Upper lobe of right lung (tissue), 1 donor: ENCODE results near the gene DMRT1. TPM values are rescaled to one million over a fixed set of nuclear protein-coding genes. Genes with fewer than 3 reads are reported as not detected.

Source experiments
- ATAC-seq: fragments of 200-7000 bp; cut with Tn5 transposase; one replicate; pipeline ENCODE4 v1.9.1; 2020; ENCODE audit warnings: mild to moderate bottlenecking, moderate library complexity
- DNase-seq: peaks from one replicate; pipeline ENCODE4 v3.0.0-alpha.2; 2020
- H3K27ac ChIP-seq: fragments of 200-600 bp; one replicate; pipeline ENCODE4 v1.8.0; 2022
- H3K27me3 ChIP-seq: fragments of 200-600 bp; one replicate; pipeline ENCODE4 v1.8.0; 2022; ENCODE audit warnings: mild to moderate bottlenecking
- H3K36me3 ChIP-seq: fragments of 200-600 bp; one replicate; pipeline ENCODE4 v1.8.0; 2022
- H3K4me1 ChIP-seq: fragments of 200-600 bp; one replicate; pipeline ENCODE4 v1.8.0; 2022
- H3K4me3 ChIP-seq: fragments of 200-600 bp; one replicate; pipeline ENCODE4 v1.8.0; 2022; ENCODE audit warnings: mild to moderate bottlenecking
- H3K9me3 ChIP-seq: fragments of 200-600 bp; one replicate; pipeline ENCODE4 v1.8.0; 2022
- intact Hi-C: fragments of 100-400 bp; cut with DNase I; formaldehyde crosslinking; loops from one replicate; pipeline ENCODE4 v1.11.0; 2022
- total RNA-seq: library from RNA; stranded (reverse); fragmentation: NEBNext Ultra II Directional; extraction: Animal tissue kit (Norgen Biotek cat#: 25700); gene quantifications from one replicate; pipeline ENCODE4 v1.2.1, GENCODE V29; 2021
- TF ChIP-seq, protein P1 (sequence below): fragments of 200-600 bp; IDR thresholded peaks from one replicate; pipeline ENCODE4 v1.8.0; 2022; ENCODE audit warnings: antibody characterized with exemption
- donor health status: DM: no; HTN: yes; CAD: no; lungs with severe emphysema.

The DMRT1 gene
- total RNA-seq, 1 donor from 2014 or later: not detected

DNA sequence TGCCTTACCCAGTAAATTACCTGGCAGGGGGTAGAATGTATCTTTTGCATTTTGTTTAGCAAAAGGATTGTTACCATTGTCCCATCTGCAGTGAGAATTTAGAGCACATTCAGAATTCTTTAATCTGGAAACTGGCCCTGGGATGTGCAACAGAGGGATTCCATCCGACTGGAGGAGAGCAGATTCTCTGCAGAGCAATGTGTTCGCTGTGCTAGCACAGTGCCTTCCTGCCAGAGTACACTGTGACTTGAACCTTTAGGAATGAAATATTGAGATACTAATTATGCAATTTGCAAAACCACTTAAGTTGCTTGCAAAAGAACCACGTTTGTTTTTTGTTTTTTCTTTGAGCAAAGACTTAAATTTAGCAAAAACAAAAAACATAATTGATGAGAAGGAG is 22.5 kb upstream of the DMRT1 start:
- Histone ChIP-seq H3K27me3 (no peaks in the 10 kb centered on the region), H3K9me3 (no peaks in the 10 kb centered on the region), H3K4me3 (no peak overlapping the region), H3K4me1 (peaks cover 7% of the 10 kb centered on the region), H3K36me3 (no peaks in the 10 kb centered on the region), H3K27ac (no peak overlapping the region)
- TF ChIP-seq, protein P1, sequence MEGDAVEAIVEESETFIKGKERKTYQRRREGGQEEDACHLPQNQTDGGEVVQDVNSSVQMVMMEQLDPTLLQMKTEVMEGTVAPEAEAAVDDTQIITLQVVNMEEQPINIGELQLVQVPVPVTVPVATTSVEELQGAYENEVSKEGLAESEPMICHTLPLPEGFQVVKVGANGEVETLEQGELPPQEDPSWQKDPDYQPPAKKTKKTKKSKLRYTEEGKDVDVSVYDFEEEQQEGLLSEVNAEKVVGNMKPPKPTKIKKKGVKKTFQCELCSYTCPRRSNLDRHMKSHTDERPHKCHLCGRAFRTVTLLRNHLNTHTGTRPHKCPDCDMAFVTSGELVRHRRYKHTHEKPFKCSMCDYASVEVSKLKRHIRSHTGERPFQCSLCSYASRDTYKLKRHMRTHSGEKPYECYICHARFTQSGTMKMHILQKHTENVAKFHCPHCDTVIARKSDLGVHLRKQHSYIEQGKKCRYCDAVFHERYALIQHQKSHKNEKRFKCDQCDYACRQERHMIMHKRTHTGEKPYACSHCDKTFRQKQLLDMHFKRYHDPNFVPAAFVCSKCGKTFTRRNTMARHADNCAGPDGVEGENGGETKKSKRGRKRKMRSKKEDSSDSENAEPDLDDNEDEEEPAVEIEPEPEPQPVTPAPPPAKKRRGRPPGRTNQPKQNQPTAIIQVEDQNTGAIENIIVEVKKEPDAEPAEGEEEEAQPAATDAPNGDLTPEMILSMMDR: no peak
- intact Hi-C loops: no loop called here
- DNase-seq (no peak), ATAC-seq (no peak)

DNA sequence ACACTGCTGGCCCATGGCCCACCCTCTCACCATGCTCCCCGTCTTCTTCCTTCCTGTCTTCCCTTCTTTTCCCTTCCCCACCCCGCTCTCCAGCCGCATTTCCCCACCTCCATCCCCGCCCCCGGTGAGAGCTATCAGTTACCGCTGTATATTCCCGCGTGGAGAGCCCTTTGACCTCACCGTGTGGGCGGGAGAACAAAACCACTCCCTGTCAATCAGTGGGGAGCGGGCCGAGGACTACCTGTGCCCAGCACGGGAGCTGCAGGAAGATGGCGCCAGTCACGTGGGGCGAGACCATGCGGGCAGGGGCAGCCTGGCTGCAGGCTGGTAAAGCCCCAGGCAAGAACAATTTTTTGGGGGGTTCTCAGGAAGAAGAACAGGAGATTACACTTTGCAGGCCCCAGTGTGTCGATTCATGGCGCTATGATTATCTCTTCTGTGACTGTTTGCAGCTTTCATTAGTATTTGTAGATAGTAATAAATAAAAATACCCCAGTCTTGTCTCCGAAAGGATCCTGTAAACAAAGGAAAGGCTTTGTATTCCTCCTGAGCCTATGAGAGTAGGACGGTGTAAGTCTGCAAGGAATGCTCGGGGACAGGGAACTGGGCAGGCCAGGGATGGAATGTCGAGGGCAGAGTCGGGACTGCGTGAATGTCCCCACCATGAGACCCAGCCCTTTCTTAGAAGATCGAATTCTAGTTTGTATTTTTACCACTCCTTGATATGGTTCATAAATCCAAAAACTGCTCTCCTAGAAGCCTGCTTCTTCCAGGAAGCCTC is 14.8 kb upstream of the DMRT1 start:
- intact Hi-C loops: no loop called here
- ATAC-seq: no peak
- Histone ChIP-seq H3K27ac (no peak overlapping the region), H3K27me3 (no peaks in the 10 kb centered on the region), H3K4me3 (no peak overlapping the region), H3K4me1 (no peaks in the 10 kb centered on the region), H3K9me3 (no peaks in the 10 kb centered on the region), H3K36me3 (no peaks in the 10 kb centered on the region)
- DNase-seq: no peak
- TF ChIP-seq, protein P1: no peak

DNA sequence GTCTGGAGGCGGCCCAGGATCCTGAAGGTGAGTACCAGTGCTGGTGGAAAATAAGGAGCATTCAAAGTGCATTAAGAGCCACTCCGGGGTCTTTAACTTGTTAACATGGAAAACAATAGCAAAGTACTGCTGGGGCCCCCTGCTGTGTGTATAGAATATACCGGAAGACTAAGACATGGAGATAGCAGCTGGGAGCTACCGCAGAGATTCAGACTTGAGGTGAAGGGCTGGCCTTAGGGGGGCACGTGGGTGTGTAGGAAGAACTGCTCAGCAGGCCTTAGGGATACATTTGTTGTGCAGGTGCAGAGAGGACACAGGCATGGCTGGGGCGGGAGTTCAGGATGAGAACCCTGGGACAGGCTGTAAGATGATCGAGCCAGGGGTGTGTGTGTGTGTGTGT is 1.2 kb upstream of the DMRT1 start:
- TF ChIP-seq, protein P1: no peak
- intact Hi-C loops: no loop called here
- peaks cover 48% of the 10 kb centered on the region for H3K27me3 ChIP-seq

DNA sequence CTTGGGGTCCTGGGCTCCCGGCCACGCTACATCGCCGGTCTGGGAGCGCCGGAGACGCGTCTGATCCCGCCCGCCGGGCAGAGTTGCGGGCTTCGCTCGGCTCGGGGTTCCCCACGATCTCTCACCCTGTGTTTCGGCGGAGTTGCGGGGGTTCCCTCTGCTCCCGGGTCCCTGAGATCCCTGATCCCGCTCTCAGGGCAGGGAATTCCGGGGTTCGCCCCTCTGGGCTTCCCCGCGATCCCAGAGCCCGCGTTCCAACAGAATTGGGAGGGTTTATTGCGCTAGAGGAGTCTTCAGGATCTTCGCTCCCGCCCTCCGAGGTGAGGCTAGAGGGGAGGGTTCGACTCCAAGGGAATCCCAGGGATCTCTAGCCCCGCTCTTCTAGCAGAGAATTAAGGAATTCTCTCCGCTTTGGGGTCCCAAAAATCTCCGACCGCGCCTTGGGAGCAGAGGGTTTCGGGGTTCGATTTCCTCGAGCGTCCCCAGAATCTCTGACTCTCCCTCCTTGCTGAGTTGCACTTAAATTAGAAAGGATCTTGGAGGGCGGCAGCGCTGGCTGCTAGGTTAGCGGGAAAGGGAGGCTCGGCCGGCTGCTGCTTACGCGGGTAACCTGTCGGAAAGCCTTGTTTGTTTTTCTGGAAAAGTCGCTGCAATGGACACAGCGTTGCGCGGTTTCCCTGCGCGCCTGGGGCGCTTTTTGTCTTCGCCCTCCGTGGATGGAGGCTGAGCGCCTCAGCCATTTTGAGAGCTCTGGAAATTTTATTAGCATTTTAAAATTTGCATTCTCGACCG is 1.3 kb downstream of the DMRT1 start:
- H3K27ac ChIP-seq: no peak overlapping the region
- H3K4me3 ChIP-seq: no peak overlapping the region
- TF ChIP-seq, protein P1: no peak
- ATAC-seq (no peak), DNase-seq (no peak)
- H3K27me3 ChIP-seq: peaks cover 70% of the 10 kb centered on the region
- no peaks in the 10 kb centered on the region for H3K36me3 ChIP-seq
- intact Hi-C loops: no loop called here
- no peaks in the 10 kb centered on the region for H3K9me3 ChIP-seq
- H3K4me1 ChIP-seq: peaks cover 5% of the 10 kb centered on the region

More for the DNA sequence above, 1.2 kb upstream of the DMRT1 start:
- no peak for DNase-seq
- no peaks in the 10 kb centered on the region for H3K36me3 ChIP-seq
- H3K4me3 ChIP-seq: no peak overlapping the region
- no peak for ATAC-seq
- no peaks in the 10 kb centered on the region for H3K9me3 ChIP-seq
- H3K27ac ChIP-seq: no peak overlapping the region
- peaks cover 5% of the 10 kb centered on the region for H3K4me1 ChIP-seq

DNA sequence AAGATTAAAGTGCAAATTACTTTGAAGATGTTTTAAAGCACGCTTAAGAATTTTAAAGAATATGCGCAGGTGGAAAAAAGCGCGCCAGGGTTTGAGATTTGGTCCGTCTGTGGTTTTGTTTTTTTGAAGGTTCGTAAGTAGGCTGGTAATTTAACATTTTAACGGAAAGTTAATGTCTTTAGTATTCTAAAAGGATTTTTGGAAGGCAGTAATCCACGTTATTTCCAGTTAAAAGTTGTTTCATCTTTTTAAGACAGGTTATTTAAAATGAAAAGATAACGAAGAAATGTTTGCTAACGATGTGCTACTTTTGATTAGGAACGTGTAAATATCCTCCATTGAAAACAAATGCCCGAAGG is 1.9 kb downstream of the DMRT1 start:
- Histone ChIP-seq H3K27me3 (peaks cover 74% of the 10 kb centered on the region), H3K4me3 (no peak overlapping the region), H3K36me3 (no peaks in the 10 kb centered on the region), H3K27ac (no peak overlapping the region), H3K4me1 (peaks cover 5% of the 10 kb centered on the region), H3K9me3 (no peaks in the 10 kb centered on the region)
- ATAC-seq (no peak), DNase-seq (no peak)
- TF ChIP-seq, protein P1: no peak
- intact Hi-C loops: no loop called here
